Colonic mucosa (tissue), 4 donors: ENCODE data around the gene SPECC1L. TPM values are rescaled to one million over a fixed set of nuclear protein-coding genes. Genes with fewer than 3 reads are reported as not detected.

Experiments
- DNase-seq: peaks from one replicate; pipeline ENCODE4 v3.0.0-alpha.2; 2020
- H3K27ac ChIP-seq: fragments of 200-600 bp; one replicate; pipeline ENCODE4 v1.8.0; 2021
- H3K27me3 ChIP-seq: fragments of 200-600 bp; one replicate; pipeline ENCODE4 v1.8.0; 2021
- H3K36me3 ChIP-seq: fragments of 200-600 bp; one replicate; pipeline ENCODE4 v1.8.0; 2021
- H3K4me1 ChIP-seq: fragments of 200-600 bp; one replicate; pipeline ENCODE4 v1.8.0; 2021; ENCODE audit warnings: mild to moderate bottlenecking
- H3K4me3 ChIP-seq: fragments of 200-600 bp; one replicate; pipeline ENCODE4 v1.8.0; 2021
- H3K9ac ChIP-seq, 2 donors: one replicate each; pipeline ENCODE4 v1.7.0; 2013; ENCODE audit warnings: control low read depth in 2 of 2, low read depth in 2 of 2, low read length in 2 of 2
- H3K9me3 ChIP-seq: fragments of 200-600 bp; one replicate; pipeline ENCODE4 v1.8.0; 2021
- intact Hi-C: fragments of 100-400 bp; cut with DNase I; formaldehyde crosslinking; loops from one replicate; pipeline ENCODE4 v1.14.1; 2022
- total RNA-seq, 2 donors: library from RNA; stranded (reverse); fragmentation: NEBNext Ultra II Directional in 1 of 2; extraction: Animal tissue kit (Norgen Biotek cat#: 25700) in 1 of 2; gene quantifications; one replicate each; pipeline ENCODE4 v1.2.1, GENCODE V29; 2021
- TF ChIP-seq, protein P1 (sequence below): fragments of 200-600 bp; IDR thresholded peaks from one replicate; pipeline ENCODE4 v1.8.0; 2022; ENCODE audit warnings: antibody characterized with exemption, mild to moderate bottlenecking
- donor health status: healthy.
- donor health status: DM: no; HTN: no; CAD: no.
- donor health status: DM: no; HTN: no; CAD: no.

SPECC1L gene
- total RNA-seq, 2 donors from 2014 or later: 45.3 to 55.3 TPM

DNA sequence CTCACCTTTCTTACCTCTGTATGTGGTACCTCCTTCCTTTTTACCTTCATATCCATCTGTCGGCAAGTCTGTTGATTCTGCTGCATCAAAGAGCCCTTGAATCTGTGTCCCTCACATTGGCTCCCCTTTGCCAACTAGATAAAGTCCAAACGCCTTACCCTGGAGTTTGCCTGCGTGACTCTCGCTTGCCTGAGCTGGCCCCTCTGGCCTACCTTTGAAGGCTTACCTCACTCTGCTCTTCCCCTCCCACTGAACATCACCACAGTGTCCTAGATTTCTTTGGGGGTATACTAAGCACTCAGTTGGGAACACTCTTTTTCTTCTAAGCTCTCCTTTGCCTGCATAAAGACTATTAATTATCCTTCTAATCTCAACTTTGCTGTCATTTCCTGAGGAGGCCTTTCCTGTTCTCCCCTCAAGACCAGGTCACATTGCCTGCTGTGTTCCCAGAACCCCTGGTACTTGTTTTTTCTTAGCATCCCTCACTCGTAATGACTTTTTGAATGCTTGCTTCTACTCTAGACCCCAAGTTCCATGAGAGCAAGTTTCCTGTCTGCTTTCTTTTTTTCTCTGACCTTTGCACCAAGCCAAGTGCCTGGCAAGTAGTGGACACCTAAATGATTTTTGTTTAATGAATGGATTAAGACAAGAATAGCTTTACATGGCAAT lies 89.0 kb downstream of the SPECC1L start:
- Histone ChIP-seq H3K4me1 (peaks cover 3% of the 10 kb centered on the region), H3K9ac (no peak overlapping the region), H3K36me3 (no peaks in the 10 kb centered on the region), H3K4me3 (no peak overlapping the region), H3K9me3 (no peaks in the 10 kb centered on the region), H3K27me3 (no peaks in the 10 kb centered on the region), H3K27ac (no peak overlapping the region)
- intact Hi-C loops: no loop called here
- TF ChIP-seq, protein P1, sequence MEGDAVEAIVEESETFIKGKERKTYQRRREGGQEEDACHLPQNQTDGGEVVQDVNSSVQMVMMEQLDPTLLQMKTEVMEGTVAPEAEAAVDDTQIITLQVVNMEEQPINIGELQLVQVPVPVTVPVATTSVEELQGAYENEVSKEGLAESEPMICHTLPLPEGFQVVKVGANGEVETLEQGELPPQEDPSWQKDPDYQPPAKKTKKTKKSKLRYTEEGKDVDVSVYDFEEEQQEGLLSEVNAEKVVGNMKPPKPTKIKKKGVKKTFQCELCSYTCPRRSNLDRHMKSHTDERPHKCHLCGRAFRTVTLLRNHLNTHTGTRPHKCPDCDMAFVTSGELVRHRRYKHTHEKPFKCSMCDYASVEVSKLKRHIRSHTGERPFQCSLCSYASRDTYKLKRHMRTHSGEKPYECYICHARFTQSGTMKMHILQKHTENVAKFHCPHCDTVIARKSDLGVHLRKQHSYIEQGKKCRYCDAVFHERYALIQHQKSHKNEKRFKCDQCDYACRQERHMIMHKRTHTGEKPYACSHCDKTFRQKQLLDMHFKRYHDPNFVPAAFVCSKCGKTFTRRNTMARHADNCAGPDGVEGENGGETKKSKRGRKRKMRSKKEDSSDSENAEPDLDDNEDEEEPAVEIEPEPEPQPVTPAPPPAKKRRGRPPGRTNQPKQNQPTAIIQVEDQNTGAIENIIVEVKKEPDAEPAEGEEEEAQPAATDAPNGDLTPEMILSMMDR: no peak
- DNase-seq: no peak

DNA sequence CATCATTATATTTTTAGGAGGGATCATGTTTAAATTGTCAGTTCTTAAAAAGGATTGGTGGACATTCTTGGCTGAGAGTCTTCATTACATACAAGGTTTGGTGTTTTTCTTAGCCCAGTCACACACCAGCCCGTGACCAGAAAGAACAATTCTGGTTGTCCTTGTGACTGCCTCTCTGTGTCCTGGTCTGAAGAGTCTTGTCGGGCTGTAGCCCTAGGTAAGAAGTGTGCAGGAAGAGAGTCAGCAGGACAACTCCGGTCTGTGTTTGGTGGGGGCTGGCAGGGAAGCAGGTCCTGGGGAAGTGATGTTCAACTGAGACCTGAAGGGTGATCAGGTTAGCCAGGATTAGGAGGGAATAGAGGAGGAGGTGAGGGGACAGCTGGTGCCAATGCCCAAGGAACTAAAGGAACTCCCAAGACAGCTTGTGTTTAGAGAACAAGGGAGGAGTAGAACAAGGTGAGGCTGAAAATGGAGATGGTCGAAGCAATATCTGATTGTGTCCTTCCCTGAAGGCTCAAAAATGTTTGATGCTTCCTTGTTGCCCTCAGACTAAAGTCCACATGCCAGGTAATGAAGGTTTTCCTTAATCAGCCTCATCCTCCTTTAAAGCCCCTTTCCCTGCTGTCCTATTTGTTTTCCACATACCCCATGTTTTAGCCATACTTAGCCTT lies 91.5 kb downstream of the SPECC1L start:
- Histone ChIP-seq H3K36me3 (no peaks in the 10 kb centered on the region), H3K9me3 (no peaks in the 10 kb centered on the region), H3K27me3 (no peaks in the 10 kb centered on the region), H3K4me3 (no peak overlapping the region), H3K27ac (no peak overlapping the region), H3K9ac (no peak overlapping the region), H3K4me1 (peaks cover 3% of the 10 kb centered on the region)
- TF ChIP-seq, protein P1: no peak
- no peak for DNase-seq
- intact Hi-C loops: no loop called here

DNA sequence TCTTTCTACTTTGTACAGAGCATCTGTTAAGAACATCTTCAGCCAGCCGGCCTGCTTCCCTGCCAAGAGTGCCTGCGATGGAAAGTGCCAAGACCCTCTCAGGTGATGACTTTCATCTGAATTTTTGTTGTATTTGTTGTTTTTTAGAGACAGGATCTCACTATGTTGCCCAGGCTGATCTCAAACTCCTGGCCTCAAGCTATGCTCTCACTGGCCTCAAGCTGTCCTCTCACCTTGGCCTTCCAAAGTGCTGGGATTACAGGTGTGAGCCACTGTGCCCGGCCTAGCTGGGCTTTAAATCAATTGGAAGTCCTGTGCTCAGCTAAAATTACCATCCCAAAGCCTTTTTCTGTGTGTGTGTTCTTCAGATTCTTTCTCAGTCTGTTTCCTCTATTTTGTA lies 92.6 kb downstream of the SPECC1L start:
- H3K36me3 ChIP-seq: no peaks in the 10 kb centered on the region

DNA sequence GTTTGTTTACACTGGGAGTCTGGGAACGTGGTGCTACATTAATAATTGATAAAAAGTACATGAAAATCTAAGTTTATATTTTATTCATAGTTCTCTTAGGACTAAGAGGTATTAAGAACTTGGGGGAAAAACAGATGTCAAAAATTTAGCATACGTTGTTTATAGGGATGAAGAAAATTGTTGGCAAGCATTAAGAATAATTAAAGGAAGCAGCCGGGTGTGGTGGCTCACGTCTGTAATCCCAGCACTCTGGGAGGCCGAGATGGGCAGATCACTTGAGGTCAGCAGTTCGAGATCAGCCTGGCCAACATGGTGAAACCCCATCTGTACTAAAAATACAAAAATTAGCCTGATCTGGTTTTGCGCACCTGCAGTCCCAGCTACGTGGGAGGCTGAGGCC lies 96.1 kb downstream of the SPECC1L start:
- Histone ChIP-seq H3K9ac (no peak overlapping the region), H3K27ac (no peak overlapping the region), H3K27me3 (no peaks in the 10 kb centered on the region), H3K9me3 (no peaks in the 10 kb centered on the region), H3K4me1 (no peaks in the 10 kb centered on the region), H3K36me3 (no peaks in the 10 kb centered on the region), H3K4me3 (no peak overlapping the region)
- TF ChIP-seq, protein P1: no peak
- DNase-seq: no peak
- intact Hi-C loops: no loop called here

More for the DNA sequence above, 92.6 kb downstream of the SPECC1L start:
- H3K9ac ChIP-seq: no peak overlapping the region
- H3K4me3 ChIP-seq: no peak overlapping the region
- no peak overlapping the region for H3K27ac ChIP-seq
- no peak for DNase-seq
- H3K4me1 ChIP-seq: peaks cover 3% of the 10 kb centered on the region
- H3K9me3 ChIP-seq: no peaks in the 10 kb centered on the region
- H3K27me3 ChIP-seq: no peaks in the 10 kb centered on the region
- TF ChIP-seq, protein P1: no peak
- intact Hi-C loops: no loop called here

DNA sequence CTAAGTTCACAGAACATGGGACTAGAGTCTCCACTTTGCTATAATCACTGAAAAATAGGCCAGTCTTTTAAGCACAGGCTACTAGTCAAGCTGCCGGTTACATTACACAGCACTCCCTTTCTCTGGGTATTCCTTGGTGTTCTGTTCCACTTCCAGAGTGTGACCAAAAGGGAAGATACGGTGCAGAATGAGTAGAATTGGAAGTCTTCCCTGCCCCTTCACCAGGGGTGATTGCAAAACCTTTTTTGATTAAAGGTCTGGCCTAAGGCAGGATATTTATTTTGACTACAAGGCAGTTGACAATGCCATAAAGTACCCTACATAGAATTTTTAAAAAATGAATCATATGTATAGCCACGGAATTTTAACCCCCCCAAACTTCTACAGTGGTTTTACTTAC lies 97.2 kb downstream of the SPECC1L start:
- no peak for DNase-seq
- H3K27me3 ChIP-seq: no peaks in the 10 kb centered on the region
- no peaks in the 10 kb centered on the region for H3K9me3 ChIP-seq
- H3K36me3 ChIP-seq: no peaks in the 10 kb centered on the region
- TF ChIP-seq, protein P1: no peak
- H3K9ac ChIP-seq: no peak overlapping the region
- H3K4me1 ChIP-seq: no peaks in the 10 kb centered on the region
- H3K4me3 ChIP-seq: no peak overlapping the region
- H3K27ac ChIP-seq: no peak overlapping the region
- intact Hi-C loops: no loop called here
